WTC11 (cell line): ENCODE data around the gene PYGB.

Experiments used
- CTCF ChIP-seq: fragments of 200-600 bp; IDR thresholded peaks from 2 replicates; pipeline ENCODE4 v1.8.0; 2022; ENCODE audit warnings: antibody characterized with exemption
- MLX ChIP-seq: sonication (generic); formaldehyde crosslinking; IDR thresholded peaks from 2 replicates; pipeline ENCODE4 v1.8.1; 2023; ENCODE audit warnings: mild to moderate bottlenecking, missing genetic modification reagents, moderate library complexity
- NR2C2 ChIP-seq: sonication (generic); formaldehyde crosslinking; IDR thresholded peaks from 2 replicates; pipeline ENCODE4 v1.8.0; 2022; ENCODE audit warnings: mild to moderate bottlenecking, missing genetic modification reagents
- NR3C1 ChIP-seq: sonication (generic); formaldehyde crosslinking; conservative IDR thresholded peaks from 2 replicates; pipeline ENCODE4 v1.8.1; 2023; ENCODE audit warnings: low read depth, mild to moderate bottlenecking, missing genetic modification reagents
- RELA ChIP-seq: sonication (generic); formaldehyde crosslinking; IDR thresholded peaks from 2 replicates; pipeline ENCODE4 v1.8.1; 2022; ENCODE audit warnings: missing genetic modification reagents, mild to moderate bottlenecking, borderline replicate concordance
- SMAD4 ChIP-seq: sonication (generic); formaldehyde crosslinking; IDR thresholded peaks from 2 replicates; pipeline ENCODE4 v1.8.0; 2022; ENCODE audit warnings: mild to moderate bottlenecking, missing genetic modification reagents
- USF2 ChIP-seq: sonication (generic); formaldehyde crosslinking; IDR thresholded peaks from 2 replicates; pipeline ENCODE4 v1.8.1; 2023; ENCODE audit warnings: mild to moderate bottlenecking, missing genetic modification reagents, moderate library complexity
- ZNF121 ChIP-seq: sonication (generic); formaldehyde crosslinking; IDR thresholded peaks from 2 replicates; pipeline ENCODE4 v1.8.0; 2023; ENCODE audit warnings: missing genetic modification reagents
- ZNF416 ChIP-seq: fragments of 250-450 bp; sonication (Bioruptor Pico); IDR thresholded peaks from 2 replicates; pipeline ENCODE4 v1.9.0; 2021; ENCODE audit warnings: mild to moderate bottlenecking, inconsistent platforms

GRCh38 chr20:25269057-25269832 lies 21.4 kb downstream of the PYGB start:
- no peak for TF ChIP-seq CTCF
- TF ChIP-seq RELA (CRISPR knock-in tag), result no peak
- no peak for TF ChIP-seq NR2C2 (CRISPR knock-in tag)
- TF ChIP-seq NR3C1 (CRISPR knock-in tag), result no peak
- no peak for TF ChIP-seq ZNF121 (CRISPR knock-in tag)
- TF ChIP-seq MLX, result no peak
- no peak for TF ChIP-seq SMAD4 (CRISPR knock-in tag)
- no peak for TF ChIP-seq USF2
- no peak for TF ChIP-seq ZNF416 (CRISPR knock-in tag)
